22Rv1 (cell line): Measurements from ENCODE around the gene C6orf118.

Source experiments
- CTCF ChIP-seq: fragments of 450-650 bp; IDR thresholded peaks from 2 replicates; pipeline ENCODE4 v1.5.1; 2017; ENCODE audit warnings: mild to moderate bottlenecking
- ZFX ChIP-seq: fragments of 450-650 bp; IDR thresholded peaks from 2 replicates; pipeline ENCODE4 v1.6.1; 2017; ENCODE audit warnings: antibody characterized with exemption, borderline replicate concordance

DNA sequence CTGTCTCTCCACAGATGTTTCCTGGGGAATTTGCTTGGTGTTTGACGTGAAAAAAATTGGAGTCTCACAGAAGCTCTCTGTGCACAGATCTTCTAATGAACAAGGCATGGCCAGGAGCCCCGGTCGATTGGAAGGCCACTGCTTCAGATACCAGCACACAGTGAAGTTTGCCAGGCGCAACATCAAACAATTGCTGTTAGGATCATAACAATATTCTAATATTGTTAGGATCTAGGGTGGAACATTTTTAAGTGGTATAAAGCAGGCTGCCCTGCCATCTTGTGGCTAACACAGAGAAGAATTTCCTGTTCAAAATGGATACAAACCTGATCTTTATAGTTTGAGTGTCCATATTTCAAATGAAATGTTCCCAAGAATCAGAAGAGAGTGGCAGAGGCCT is 64.1 kb downstream of the C6orf118 start:
- peak; percentile 30; the same call in 1 of the 2 replicates for TF ChIP-seq CTCF
- no peak for TF ChIP-seq ZFX
